Thyroid gland (tissue), 4 donors: ENCODE data around the gene MTUS2.

ENCODE experiments used
- CTCF ChIP-seq, 6 experiments: fragments of 200-600 bp in 3 of 6; fragments of 450-650 bp in 3 of 6; sonication (generic) in 3 of 6; IDR thresholded peaks; one replicate each; pipeline ENCODE4 v1.5.1; 2016 to 2019; ENCODE audit warnings: antibody characterized with exemption in 6 of 6, mild to moderate bottlenecking in 2 of 6, inconsistent platforms in 1 of 6, moderate library complexity in 1 of 6
- POLR2A ChIP-seq, 2 donors: fragments of 450-650 bp; IDR thresholded peaks; one replicate each; pipeline ENCODE4 v1.6.1; 2017; ENCODE audit warnings: antibody characterized with exemption in 2 of 2, mild to moderate bottlenecking in 2 of 2, moderate library complexity in 1 of 2

GRCh38 chr13:28851422-28851821 is 31.3 kb downstream of the MTUS2 start:
- no peak for TF ChIP-seq POLR2A (IDR thresholded peaks at IDR 0.05)
- TF ChIP-seq CTCF (IDR thresholded peaks at IDR 0.05): no peak
